Astrocyte (in vitro differentiated cells and primary cell): Measurements from ENCODE around the gene KNL1. TPM values are rescaled to one million over a fixed set of nuclear protein-coding genes. Genes with fewer than 3 reads are reported as not detected.
"Not testable (repeated sequence)": the region's sequence is repeated elsewhere in the genome, so short reads cannot be mapped to it uniquely, and the experiment has no call there.

Source experiments
- DNase-seq: peaks from one replicate; pipeline ENCODE4 v3.0.0-alpha.2; 2010; ENCODE audit warnings: low read depth
- FAIRE-seq: peaks from 2 replicates; lab custom pipeline; 2011; peaks lifted over from hg19 to GRCh38; lab: Jason Lieb, UNC
- H2AFZ ChIP-seq: 2 replicates; pipeline ENCODE4 v1.6.0; 2012; ENCODE audit warnings: low read depth, low read length, inconsistent platforms
- H3K27ac ChIP-seq: 2 replicates; pipeline ENCODE4 v1.5.1; 2011; ENCODE audit warnings: low read depth, low read length, inconsistent platforms
- H3K27me3 ChIP-seq: 2 replicates; pipeline ENCODE4 v1.6.0; 2011; ENCODE audit warnings: low read length, inconsistent platforms; ENCODE audit not compliant: insufficient read depth
- H3K36me3 ChIP-seq: 2 replicates; pipeline ENCODE4 v1.5.1; 2011; ENCODE audit warnings: low read length, inconsistent platforms; ENCODE audit not compliant: insufficient read depth
- H3K4me1 ChIP-seq: 2 replicates; pipeline ENCODE4 v1.5.1; 2011; ENCODE audit warnings: low read length, inconsistent platforms; ENCODE audit not compliant: insufficient read depth
- H3K4me2 ChIP-seq: 2 replicates; pipeline ENCODE4 v1.6.0; 2012; ENCODE audit warnings: low read length, inconsistent platforms
- H3K4me3 ChIP-seq: 2 replicates; pipeline ENCODE4 v1.5.1; 2011; ENCODE audit warnings: low read depth, mild to moderate bottlenecking, low read length, inconsistent platforms; ENCODE audit not compliant: insufficient read depth
- H3K79me2 ChIP-seq: 2 replicates; pipeline ENCODE4 v1.6.0; 2012; ENCODE audit warnings: mild to moderate bottlenecking, low read length, inconsistent platforms; ENCODE audit not compliant: insufficient read depth
- H3K9ac ChIP-seq: 2 replicates; pipeline ENCODE4 v1.6.0; 2012; ENCODE audit warnings: mild to moderate bottlenecking, low read length, inconsistent platforms
- H3K9me3 ChIP-seq: 2 replicates; pipeline ENCODE4 v1.5.1; 2012; ENCODE audit warnings: low read depth, mild to moderate bottlenecking, low read length, inconsistent platforms; ENCODE audit not compliant: insufficient read depth
- H4K20me1 ChIP-seq: 2 replicates; pipeline ENCODE4 v1.6.0; 2012; ENCODE audit warnings: low read length, inconsistent platforms; ENCODE audit not compliant: insufficient read depth
- H3K27ac Mint-ChIP-seq: one replicate; pipeline ENCODE4 v1.8.0; 2021; ENCODE audit warnings: mild to moderate bottlenecking, mixed read lengths; ENCODE audit not compliant: unreplicated experiment
- H3K27me3 Mint-ChIP-seq: one replicate; pipeline ENCODE4 v1.8.0; 2021; ENCODE audit warnings: low read depth, mixed read lengths; ENCODE audit not compliant: unreplicated experiment
- H3K36me3 Mint-ChIP-seq: one replicate; pipeline ENCODE4 v1.8.0; 2021; ENCODE audit warnings: low read depth, mixed read lengths; ENCODE audit not compliant: unreplicated experiment
- H3K4me1 Mint-ChIP-seq: one replicate; pipeline ENCODE4 v1.8.0; 2021; ENCODE audit warnings: low read depth, mixed read lengths; ENCODE audit not compliant: unreplicated experiment
- H3K4me3 Mint-ChIP-seq: one replicate; pipeline ENCODE4 v1.8.0; 2021; ENCODE audit warnings: mild to moderate bottlenecking, moderate library complexity, mixed read lengths; ENCODE audit not compliant: unreplicated experiment
- H3K9me3 Mint-ChIP-seq: one replicate; pipeline ENCODE4 v1.8.0; 2021; ENCODE audit warnings: mild to moderate bottlenecking, mixed read lengths; ENCODE audit not compliant: unreplicated experiment
- EZH2 ChIP-seq: IDR thresholded peaks from 2 replicates; pipeline ENCODE4 v1.6.1; 2012; ENCODE audit warnings: mild to moderate bottlenecking, low read length, inconsistent platforms; ENCODE audit not compliant: insufficient read depth
- total RNA-seq: library from RNA; stranded (reverse); gene quantifications from 2 replicates; pipeline ENCODE4 v1.2.1, GENCODE V29; 2021
- TF ChIP-seq, protein P1 (sequence below): IDR thresholded peaks from 2 replicates; pipeline ENCODE4 v1.5.1; 2011; ENCODE audit warnings: low read depth, mild to moderate bottlenecking, inconsistent platforms, low read length, moderate library complexity; ENCODE audit not compliant: insufficient read depth

Gene KNL1
- total RNA-seq, 1 donor from 2014 or later = 3.3 TPM

DNA sequence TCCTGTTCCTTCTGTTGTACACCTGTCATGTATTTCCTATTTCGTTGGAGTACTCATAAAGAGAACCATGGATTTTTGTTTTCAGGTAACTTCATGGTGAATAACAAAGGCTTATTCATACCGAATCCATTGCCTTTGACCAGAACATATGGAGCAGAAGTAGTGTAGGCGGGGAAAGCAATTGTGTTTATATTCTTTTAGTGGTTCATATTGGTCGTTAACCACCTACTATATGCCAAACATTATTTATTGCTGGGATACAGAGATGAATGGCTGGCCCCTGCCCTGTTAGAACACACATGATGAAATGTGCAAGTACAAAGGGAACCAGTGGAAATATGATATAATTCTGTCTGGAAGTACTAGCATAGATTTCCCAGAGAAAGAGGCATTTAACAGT, 15.2 kb upstream of the KNL1 start:
- Histone ChIP-seq H3K9ac (no peak overlapping the region), H3K36me3 (no peaks in the 10 kb centered on the region), H3K4me1 (no peaks in the 10 kb centered on the region), H4K20me1 (no peaks in the 10 kb centered on the region), H3K27ac (no peak overlapping the region), H3K9me3 (no peaks in the 10 kb centered on the region), H3K4me3 (no peak overlapping the region), H3K27me3 (no peaks in the 10 kb centered on the region), H3K4me2 (no peak overlapping the region), H2AFZ (no peak overlapping the region), H3K79me2 (no peaks in the 10 kb centered on the region)
- DNase-seq = no peak
- H3K36me3 Mint-ChIP-seq = no peaks in the 10 kb centered on the region
- no peak overlapping the region for H3K4me3 Mint-ChIP-seq
- no peaks in the 10 kb centered on the region for H3K4me1 Mint-ChIP-seq
- H3K27me3 Mint-ChIP-seq = no peaks in the 10 kb centered on the region
- TF ChIP-seq EZH2 = no peak
- TF ChIP-seq, protein P1, sequence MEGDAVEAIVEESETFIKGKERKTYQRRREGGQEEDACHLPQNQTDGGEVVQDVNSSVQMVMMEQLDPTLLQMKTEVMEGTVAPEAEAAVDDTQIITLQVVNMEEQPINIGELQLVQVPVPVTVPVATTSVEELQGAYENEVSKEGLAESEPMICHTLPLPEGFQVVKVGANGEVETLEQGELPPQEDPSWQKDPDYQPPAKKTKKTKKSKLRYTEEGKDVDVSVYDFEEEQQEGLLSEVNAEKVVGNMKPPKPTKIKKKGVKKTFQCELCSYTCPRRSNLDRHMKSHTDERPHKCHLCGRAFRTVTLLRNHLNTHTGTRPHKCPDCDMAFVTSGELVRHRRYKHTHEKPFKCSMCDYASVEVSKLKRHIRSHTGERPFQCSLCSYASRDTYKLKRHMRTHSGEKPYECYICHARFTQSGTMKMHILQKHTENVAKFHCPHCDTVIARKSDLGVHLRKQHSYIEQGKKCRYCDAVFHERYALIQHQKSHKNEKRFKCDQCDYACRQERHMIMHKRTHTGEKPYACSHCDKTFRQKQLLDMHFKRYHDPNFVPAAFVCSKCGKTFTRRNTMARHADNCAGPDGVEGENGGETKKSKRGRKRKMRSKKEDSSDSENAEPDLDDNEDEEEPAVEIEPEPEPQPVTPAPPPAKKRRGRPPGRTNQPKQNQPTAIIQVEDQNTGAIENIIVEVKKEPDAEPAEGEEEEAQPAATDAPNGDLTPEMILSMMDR = no peak
- H3K27ac Mint-ChIP-seq = no peak overlapping the region
- H3K9me3 Mint-ChIP-seq = peaks cover 7% of the 10 kb centered on the region
- no peak for FAIRE-seq

DNA sequence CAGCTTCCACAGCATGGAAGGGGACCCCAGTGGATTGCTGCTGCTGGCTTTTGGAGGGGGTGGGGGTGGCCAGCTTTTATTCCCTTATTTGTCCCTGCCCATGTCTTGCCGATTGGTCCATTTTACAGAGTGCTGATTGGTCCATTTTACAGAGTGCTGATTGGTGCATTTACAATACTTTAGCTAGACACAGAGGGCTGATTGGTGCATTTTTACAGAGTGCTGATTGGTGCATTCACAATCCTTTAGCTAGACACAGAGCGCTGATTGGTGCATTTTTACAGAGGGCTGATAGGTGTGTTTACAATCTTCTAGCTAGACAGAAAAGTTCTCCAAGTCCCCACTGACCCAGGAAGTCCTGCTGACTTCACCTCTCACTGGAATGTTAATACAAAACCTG, 12.3 kb upstream of the KNL1 start:
- H3K27ac ChIP-seq, H3K79me2 ChIP-seq, H3K9ac ChIP-seq, H3K9me3 ChIP-seq, H3K4me1 ChIP-seq, H2AFZ ChIP-seq, H3K4me1 Mint-ChIP-seq, DNase-seq, FAIRE-seq, H3K9me3 Mint-ChIP-seq, H3K4me3 Mint-ChIP-seq, H3K36me3 ChIP-seq, H3K27ac Mint-ChIP-seq, H3K27me3 ChIP-seq, H4K20me1 ChIP-seq, H3K4me2 ChIP-seq, H3K36me3 Mint-ChIP-seq, H3K4me3 ChIP-seq, H3K27me3 Mint-ChIP-seq: not testable (repeated sequence)

DNA sequence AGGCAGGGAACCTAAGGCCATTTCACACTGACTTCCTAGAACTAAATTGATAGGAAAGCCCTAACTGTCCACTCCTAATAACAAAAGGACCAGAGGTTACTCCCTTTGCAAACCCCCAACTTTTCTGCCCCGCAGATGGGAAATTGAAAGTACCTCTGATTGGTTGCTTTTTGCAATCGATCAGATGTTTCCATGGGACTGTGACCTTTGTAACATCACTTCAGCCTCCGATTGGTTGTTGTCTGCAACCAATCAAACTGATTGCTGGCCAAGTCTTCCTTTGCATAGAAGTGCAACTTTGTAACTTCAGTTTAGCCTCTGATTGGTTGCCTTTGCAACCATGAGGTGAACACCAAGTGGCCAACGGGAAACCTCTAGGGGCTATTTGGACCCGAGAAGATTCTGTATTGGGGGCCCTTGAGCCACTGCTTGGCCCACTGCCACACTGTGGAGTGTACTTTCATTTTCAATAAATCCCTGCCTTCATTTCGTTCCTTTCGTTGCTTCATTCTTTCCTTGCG, 11.3 kb upstream of the KNL1 start:
- H3K9ac ChIP-seq = no peak overlapping the region
- Mint-ChIP-seq H3K4me3 (no peak overlapping the region), H3K27ac (no peak overlapping the region), H3K4me1 (no peaks in the 10 kb centered on the region), H3K9me3 (peaks cover 7% of the 10 kb centered on the region), H3K36me3 (no peaks in the 10 kb centered on the region), H3K27me3 (no peaks in the 10 kb centered on the region)
- no peak overlapping the region for H2AFZ ChIP-seq
- no peak overlapping the region for H3K4me3 ChIP-seq
- no peaks in the 10 kb centered on the region for H3K9me3 ChIP-seq
- H3K27me3 ChIP-seq = peaks cover 5% of the 10 kb centered on the region
- H3K4me2 ChIP-seq = no peak overlapping the region
- H4K20me1 ChIP-seq = no peaks in the 10 kb centered on the region
- no peak overlapping the region for H3K27ac ChIP-seq
- no peaks in the 10 kb centered on the region for H3K36me3 ChIP-seq
- no peaks in the 10 kb centered on the region for H3K79me2 ChIP-seq
- FAIRE-seq = no peak
- no peak for TF ChIP-seq EZH2
- TF ChIP-seq, protein P1 = no peak
- no peaks in the 10 kb centered on the region for H3K4me1 ChIP-seq
- no peak for DNase-seq
